ENCODE data around the gene SNUPN. TPM values are rescaled to one million over a fixed set of nuclear protein-coding genes. Genes with fewer than 3 reads are reported as not detected.

The SNUPN gene
- total and polyA plus RNA-seq, 2 of the 8 experiments (the other 6 are each of a cell fraction or from before 2014, with no cell fraction given) = 13.3 to 28.2 TPM

GRCh38 chr15:75599401-75599800 is 26.1 kb downstream of the SNUPN start:
- no peak overlapping the region for H2AK5ac ChIP-seq (ENCODE audit: low read depth, low read length)
- no peak overlapping the region for H3K18ac ChIP-seq (ENCODE audit: extremely low read depth, low read length)
- peaks cover 5 to 16% (median 7%) of the 10 kb centered on the region in 4 experiments; a peak in 5 of 8 replicates for H3K36me3 ChIP-seq (ENCODE audit: control insufficient read depth in 2 of 4, insufficient read depth in 4 of 4, low read length in 3 of 4)
- no peak overlapping the region for H2AFZ ChIP-seq (ENCODE audit: low read length)
- no peak overlapping the region for H2BK12ac ChIP-seq (ENCODE audit: low read depth, low read length)
- H3K4me2 ChIP-seq (ENCODE audit: insufficient read depth in 1 of 2, low read depth in 2 of 2, low read length in 2 of 2) = no peak overlapping the region
- H3K4ac ChIP-seq (replicated peaks; ENCODE audit: insufficient read length, low read depth, low read length) = no peak overlapping the region
- H3K27me3 ChIP-seq (replicated peaks in 1 of 4; ENCODE audit: control insufficient read depth in 3 of 4, extremely low read depth in 1 of 4, insufficient read depth in 3 of 4, low read length in 3 of 4) = no peaks in the 10 kb centered on the region
- H4K8ac ChIP-seq (ENCODE audit: extremely low read depth, insufficient read depth, low read length) = no peak overlapping the region
- WGBS, 2 experiments (ENCODE audit: extremely low coverage in 1 of 2, insufficient coverage in 1 of 2, insufficient read length in 1 of 2, insufficient replicate concordance in 2 of 2, low coverage in 1 of 2, low lambda C conversion rate in 2 of 2, missing lambda C conversion rate in 1 of 2) = 84% methylated on average over 2 of the region's 2 CpGs; no CpG with 5 or more reads in 1 of the 2 experiments
- no peak overlapping the region for H4K5ac ChIP-seq (ENCODE audit: insufficient read length, low read depth, low read length)
- H3K4me3 ChIP-seq (ENCODE audit: extremely low read depth in 1 of 4, insufficient read depth in 2 of 4, low read depth in 3 of 4, low read length in 4 of 4) = no peak overlapping the region
- ChIA-PET CTCF (ENCODE audit: partially characterized antibody) (interaction anchor here (0.6 to 4.5 kb wide), 8 partner anchors 8 to 688 kb away, joined by 3 to 35 read pairs (median 4); no protein-coding TSS in a partner anchor), POLR2A (ENCODE audit: partially characterized antibody) (interaction anchor here (1.4 kb wide), 1 partner anchor 9 kb away, joined by 6 read pairs; no protein-coding TSS in a partner anchor)
- no peak for TF ChIP-seq YY1 (IDR thresholded peaks at IDR 0.05; ENCODE audit: low read depth, low read length)
- no peak for TF ChIP-seq CREB1 (IDR thresholded peaks at IDR 0.05)
- TF ChIP-seq CEBPB (IDR thresholded peaks at IDR 0.05; ENCODE audit: low read depth, low read length) = no peak
- no peaks in the 10 kb centered on the region for H4K20me1 ChIP-seq (replicated peaks in 1 of 2; ENCODE audit: control insufficient read depth in 1 of 2, insufficient read depth in 2 of 2, low read length in 2 of 2)
- H2BK5ac ChIP-seq (ENCODE audit: low read depth, low read length) = no peak overlapping the region
- H2BK20ac ChIP-seq (ENCODE audit: low read length) = no peak overlapping the region
- no peak overlapping the region for H2BK15ac ChIP-seq (ENCODE audit: low read length)
- no peak overlapping the region for H3K27ac ChIP-seq (ENCODE audit: low read depth, low read length)
- H3K4me1 ChIP-seq (replicated peaks in 1 of 4; ENCODE audit: control insufficient read depth in 3 of 4, insufficient read depth in 4 of 4, low read length in 3 of 4) = no peaks in the 10 kb centered on the region
- H3K56ac ChIP-seq (replicated peaks; ENCODE audit: insufficient read length, low read depth, low read length) = no peak overlapping the region
- DNase-seq (ENCODE audit: low read depth in 1 of 2, low spot score in 2 of 2) (no peak), FAIRE-seq (no peak)
- no peaks in the 10 kb centered on the region for H3K9me3 ChIP-seq (ENCODE audit: insufficient read depth in 2 of 2, low read depth in 1 of 2, low read length in 1 of 2)
- H3K23ac ChIP-seq (ENCODE audit: insufficient read length) = no peak overlapping the region
- H3K14ac ChIP-seq (ENCODE audit: insufficient read length) = no peak overlapping the region
- H3K23me2 ChIP-seq (ENCODE audit: low read depth, low read length) = no peaks in the 10 kb centered on the region
- H4K91ac ChIP-seq (replicated peaks; ENCODE audit: insufficient read length, low read length) = no peak overlapping the region
- no peak overlapping the region for H3K9ac ChIP-seq (replicated peaks in 1 of 4; ENCODE audit: extremely low read depth in 1 of 4, low read depth in 3 of 4, low read length in 3 of 4)
- no peaks in the 10 kb centered on the region for H3K79me1 ChIP-seq (ENCODE audit: low read depth, low read length)
- no peaks in the 10 kb centered on the region for H3K79me2 ChIP-seq (ENCODE audit: control insufficient read depth in 1 of 2, insufficient read depth in 2 of 2, low read length in 2 of 2)
- H2BK120ac ChIP-seq (replicated peaks; ENCODE audit: low read depth, low read length) = no peak overlapping the region

Data from H1 (cell line).